Activated B cell treated with CpG ODN at 0.5 μM for 24 hours (primary cell): Measurements from ENCODE around the gene PIK3CD. TPM values are rescaled to one million over a fixed set of nuclear protein-coding genes. Genes with fewer than 3 reads are reported as not detected.
"Not testable (repeated sequence)": the region's sequence is repeated elsewhere in the genome, so short reads cannot be mapped to it uniquely, and the experiment has no call there.

Experiments
- ATAC-seq: fragments of 200-7000 bp; cut with Tn5 transposase; one replicate; pipeline ENCODE4 v1.10.0; 2021; ENCODE audit warnings: low read depth, mild to moderate bottlenecking, moderate library complexity
- CTCF ChIA-PET: fragments of 350-600 bp; sonication (Branson Sonifier 250); formaldehyde crosslinking; loops from one replicate; lab custom pipeline; 2021; ENCODE audit warnings: antibody characterized with exemption; lab: Charles Lee
- POLR2A ChIA-PET: fragments of 350-600 bp; sonication (Branson Sonifier 250); formaldehyde crosslinking; loops from one replicate; lab custom pipeline; 2021; ENCODE audit warnings: antibody characterized with exemption; lab: Charles Lee
- DNase-seq: peaks from one replicate; pipeline ENCODE4 v3.0.0; 2022
- H3K27ac Mint-ChIP-seq: one replicate; pipeline ENCODE4 v1.8.0; 2020; ENCODE audit warnings: mixed read lengths
- H3K27me3 Mint-ChIP-seq: one replicate; pipeline ENCODE4 v1.8.0; 2021; ENCODE audit warnings: mixed read lengths
- H3K36me3 Mint-ChIP-seq: one replicate; pipeline ENCODE4 v1.8.0; 2021; ENCODE audit warnings: low read depth, mixed read lengths
- H3K4me1 Mint-ChIP-seq: one replicate; pipeline ENCODE4 v1.8.0; 2021; ENCODE audit warnings: mixed read lengths
- H3K4me3 Mint-ChIP-seq: one replicate; pipeline ENCODE4 v1.8.0; 2020; ENCODE audit warnings: mild to moderate bottlenecking, mixed read lengths
- H3K9me3 Mint-ChIP-seq: one replicate; pipeline ENCODE4 v1.8.0; 2020; ENCODE audit warnings: mixed read lengths
- CTCF ChIP-seq: fragments of 200-600 bp; IDR thresholded peaks from one replicate; pipeline ENCODE4 v1.8.0; 2022; ENCODE audit warnings: antibody characterized with exemption, mild to moderate bottlenecking
- intact Hi-C: fragments of 100-400 bp; cut with micrococcal nuclease; formaldehyde crosslinking; loops from one replicate; pipeline ENCODE4 v1.15.1; 2024
- total RNA-seq: library from RNA; stranded (reverse); gene quantifications from 2 replicates; pipeline ENCODE4 v1.2.3, GENCODE V29; 2022

The PIK3CD gene
- total RNA-seq, 1 donor from 2014 or later: 265 TPM

GRCh38 chr1:9760824-9761223, 109.3 kb downstream of the PIK3CD start:
- POLR2A ChIA-PET: interaction anchor here (0.6 kb wide), 2 partner anchors 61 to 1329 kb away, joined by 3 read pairs; no protein-coding TSS in a partner anchor
- ATAC-seq (no peak), DNase-seq (no peak)
- H3K36me3 Mint-ChIP-seq: peaks cover 18% of the 10 kb centered on the region
- no peak overlapping the region for H3K27ac Mint-ChIP-seq
- intact Hi-C loops: loop anchor here (1.0 kb wide), 1 partner anchor 14 kb away; no protein-coding TSS in a partner anchor
- no peaks in the 10 kb centered on the region for H3K9me3 Mint-ChIP-seq
- no peak for TF ChIP-seq CTCF
- H3K4me1 Mint-ChIP-seq: no peaks in the 10 kb centered on the region
- H3K27me3 Mint-ChIP-seq: no peaks in the 10 kb centered on the region
- no peak overlapping the region for H3K4me3 Mint-ChIP-seq
- CTCF ChIA-PET: no interaction called here

- Mint-ChIP-seq H3K27ac (no peak overlapping the region), H3K4me3 (no peak overlapping the region), H3K9me3 (no peaks in the 10 kb centered on the region), H3K4me1 (peaks cover 2% of the 10 kb centered on the region), H3K27me3 (no peaks in the 10 kb centered on the region), H3K36me3 (peaks cover 17% of the 10 kb centered on the region)
- DNase-seq (no peak), ATAC-seq (no peak)
- ChIA-PET CTCF (no interaction called here), POLR2A (no interaction called here)
- intact Hi-C loops: no loop called here
- TF ChIP-seq CTCF: no peak
Measured at GRCh38 chr1:9761855-9762254, 110.3 kb downstream of the PIK3CD start.

DNA sequence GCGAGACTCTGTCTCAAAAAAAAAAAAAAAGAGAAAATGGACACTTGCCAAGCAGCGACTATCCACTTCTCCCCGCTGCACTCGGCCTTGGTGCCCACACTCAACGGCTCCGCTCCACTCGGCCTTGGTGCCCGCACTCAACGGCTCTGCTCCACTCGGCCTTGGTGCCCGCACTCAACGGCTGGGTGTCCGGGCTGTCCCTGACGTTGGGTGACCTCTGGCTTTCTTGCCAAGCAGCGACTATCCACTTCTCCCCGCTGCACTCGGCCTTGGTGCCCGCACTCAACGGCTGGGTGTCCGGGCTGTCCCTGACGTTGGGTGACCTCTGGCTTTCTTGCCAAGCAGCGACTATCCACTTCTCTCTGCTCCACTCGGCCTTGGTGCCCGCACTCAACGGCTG, 110.9 kb downstream of the PIK3CD start:
- CTCF ChIA-PET, H3K4me3 Mint-ChIP-seq, DNase-seq, POLR2A ChIA-PET, H3K9me3 Mint-ChIP-seq, H3K27ac Mint-ChIP-seq, ATAC-seq, H3K27me3 Mint-ChIP-seq, intact Hi-C loops, H3K4me1 Mint-ChIP-seq: not testable (repeated sequence)
- peaks cover 18% of the 10 kb centered on the region for H3K36me3 Mint-ChIP-seq

GRCh38 chr1:9763914-9764313, 112.4 kb downstream of the PIK3CD start:
- Mint-ChIP-seq H3K27ac (peak overlapping the region; percentile 15), H3K4me1 (peaks cover 2% of the 10 kb centered on the region), H3K27me3 (no peaks in the 10 kb centered on the region), H3K9me3 (no peaks in the 10 kb centered on the region), H3K36me3 (peaks cover 18% of the 10 kb centered on the region), H3K4me3 (no peak overlapping the region)
- ChIA-PET CTCF (no interaction called here), POLR2A (interaction anchor here (0.7 kb wide), 1 partner anchor 46 kb away, joined by 9 read pairs; no protein-coding TSS in a partner anchor)
- no peak for ATAC-seq
- no peak for DNase-seq
- intact Hi-C loops: no loop called here
- no peak for TF ChIP-seq CTCF

DNA sequence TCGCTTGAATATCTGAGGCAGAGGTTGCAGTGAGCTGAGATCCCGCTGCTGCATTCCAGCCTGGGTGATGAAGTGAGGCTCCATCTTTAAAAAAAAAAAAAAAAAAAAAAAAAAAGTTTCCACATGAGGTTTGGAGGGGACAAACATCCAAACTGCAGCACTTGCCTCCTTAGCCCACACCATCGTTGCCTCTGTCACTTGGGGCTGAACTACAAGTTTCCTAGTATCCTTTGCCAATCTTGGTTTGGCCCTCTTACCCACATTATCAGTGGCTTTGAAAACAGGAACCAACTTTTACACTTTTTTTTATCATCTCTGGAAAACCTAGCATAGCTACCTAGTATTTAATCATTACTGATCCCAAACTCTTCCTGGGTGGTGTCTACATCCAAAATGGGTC, 113.0 kb downstream of the PIK3CD start:
- Mint-ChIP-seq H3K4me1 (peaks cover 2% of the 10 kb centered on the region), H3K9me3 (no peaks in the 10 kb centered on the region), H3K36me3 (peaks cover 23% of the 10 kb centered on the region), H3K4me3 (no peak overlapping the region), H3K27me3 (no peaks in the 10 kb centered on the region), H3K27ac (no peak overlapping the region)
- no peak for DNase-seq
- intact Hi-C loops: no loop called here
- TF ChIP-seq CTCF: no peak
- CTCF ChIA-PET: no interaction called here
- ATAC-seq: no peak
- POLR2A ChIA-PET: interaction anchor here (0.7 kb wide), 1 partner anchor 46 kb away, joined by 9 read pairs; no protein-coding TSS in a partner anchor
